ENCODE results near the gene TUT7.
"Not testable (repeated sequence)": the region's sequence is repeated elsewhere in the genome, so short reads cannot be mapped to it uniquely, and the experiment has no call there.

TUT7 gene

DNA sequence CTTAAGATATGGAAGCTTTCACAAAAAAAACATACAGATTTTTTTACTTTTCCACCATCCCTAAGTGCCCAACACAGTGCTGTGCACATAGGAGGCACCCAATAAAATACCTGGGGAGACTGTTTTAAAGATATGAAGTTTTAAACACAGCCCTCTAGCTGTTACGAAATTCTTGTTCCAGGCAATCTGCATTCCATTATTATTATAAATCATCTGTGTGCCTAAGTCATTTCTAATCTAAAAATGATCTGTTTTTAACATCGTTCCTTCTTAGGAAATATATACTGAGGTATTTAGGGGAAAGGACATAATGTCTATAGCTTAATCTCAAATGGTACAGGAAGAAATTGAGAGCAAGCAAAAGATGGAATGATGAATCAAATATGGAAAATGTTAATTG, 39.1 kb downstream of the TUT7 start:
- FAIRE-seq (no peak), DNase-seq (ENCODE audit: insufficient read length, low spot score) (no peak)
- no peak for TF ChIP-seq POLR2AphosphoS5 (IDR thresholded peaks at IDR 0.05; ENCODE audit: low read depth, low read length)
- no peak for TF ChIP-seq PAX5 (IDR thresholded peaks at IDR 0.05; ENCODE audit: insufficient read depth, low read length, severe bottlenecking)
- TF ChIP-seq SPI1 (IDR thresholded peaks at IDR 0.05; ENCODE audit: low read depth, low read length), result no peak
- TF ChIP-seq TAF1 (IDR thresholded peaks at IDR 0.05; ENCODE audit: low read depth, low read length), result no peak
- no peak for TF ChIP-seq POLR2A (IDR thresholded peaks at IDR 0.05; ENCODE audit: low read depth, low read length)
- TF ChIP-seq POU2F2 (IDR thresholded peaks at IDR 0.05; ENCODE audit: low read depth, low read length), result no peak

DNA sequence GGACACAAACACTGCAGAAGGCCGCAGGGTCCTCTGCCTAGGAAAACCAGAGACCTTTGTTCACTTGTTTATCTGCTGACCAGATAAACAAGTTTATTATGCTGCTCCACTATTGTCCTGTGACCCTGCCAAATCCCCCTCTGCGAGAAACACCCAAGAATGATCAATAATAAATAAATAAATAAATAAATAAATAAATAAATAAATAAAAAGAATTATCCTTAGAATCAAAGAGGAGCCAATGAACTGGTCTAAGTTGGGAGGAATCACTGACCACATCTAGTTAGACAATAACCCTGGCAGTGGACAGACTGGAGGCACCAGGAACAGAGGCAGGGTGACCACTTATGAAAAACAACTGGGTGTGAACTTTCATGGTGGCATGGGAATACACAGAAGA, 41.3 kb downstream of the TUT7 start:
- not testable (repeated sequence) for FAIRE-seq; DNase-seq (ENCODE audit: insufficient read length, low spot score)

DNA sequence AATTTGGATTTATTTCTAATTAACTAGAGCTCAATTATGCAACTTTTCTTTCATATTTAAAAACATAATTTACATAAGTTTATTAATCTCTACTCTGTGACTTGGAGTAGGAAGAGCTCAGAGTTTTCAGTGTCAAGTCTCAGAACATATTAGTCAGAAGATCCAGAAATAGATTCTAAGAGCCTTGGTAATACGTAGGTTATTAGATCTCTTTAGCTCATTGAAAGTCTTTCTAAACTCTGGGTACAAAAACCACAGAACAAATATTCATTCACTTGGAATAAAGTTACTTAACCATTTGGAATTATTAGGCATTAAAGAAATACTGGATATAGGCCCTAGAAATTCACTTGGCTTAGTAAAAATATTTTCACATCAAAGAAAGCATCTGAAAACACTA, 45.5 kb downstream of the TUT7 start:
- TF ChIP-seq POLR2A (IDR thresholded peaks at IDR 0.05; ENCODE audit: low read depth, low read length), result no peak
- TF ChIP-seq POLR2AphosphoS5 (IDR thresholded peaks at IDR 0.05; ENCODE audit: low read depth, low read length), result no peak
- TF ChIP-seq POU2F2 (IDR thresholded peaks at IDR 0.05; ENCODE audit: low read depth, low read length), result no peak
- TF ChIP-seq PAX5 (IDR thresholded peaks at IDR 0.05; ENCODE audit: insufficient read depth, low read length, severe bottlenecking), result no peak
- TF ChIP-seq TAF1 (IDR thresholded peaks at IDR 0.05; ENCODE audit: low read depth, low read length), result no peak
- no peak for TF ChIP-seq SPI1 (IDR thresholded peaks at IDR 0.05; ENCODE audit: low read depth, low read length)
- FAIRE-seq, result no peak
- DNase-seq (ENCODE audit: insufficient read length, low spot score), result no peak

DNA sequence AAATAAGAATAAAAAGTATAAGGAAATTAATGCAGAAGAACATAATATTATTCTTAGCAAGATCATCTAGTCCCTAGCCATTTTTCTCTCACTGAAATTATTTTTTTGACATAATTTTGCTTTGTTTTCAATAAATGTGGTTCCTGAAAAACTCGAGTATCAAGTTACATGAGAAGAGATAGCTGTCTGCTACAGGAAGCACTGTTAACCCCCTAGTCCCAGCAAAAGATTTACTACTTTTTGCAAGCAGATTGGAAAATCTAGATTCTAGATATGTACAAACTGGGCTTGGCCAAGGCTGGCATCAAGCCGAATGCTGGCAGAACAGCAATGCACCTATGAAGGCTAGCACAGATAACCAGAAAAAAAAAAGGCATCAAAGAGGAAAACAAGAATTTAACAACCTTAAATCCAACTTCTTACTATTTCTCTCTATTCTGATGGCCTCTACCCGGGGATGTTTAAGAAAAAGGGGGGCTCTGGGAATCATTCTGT, 49.9 kb downstream of the TUT7 start:
- TF ChIP-seq TAF1 (IDR thresholded peaks at IDR 0.05; ENCODE audit: low read depth, low read length) (no peak), SPI1 (IDR thresholded peaks at IDR 0.05; ENCODE audit: low read depth, low read length) (no peak), POU2F2 (IDR thresholded peaks at IDR 0.05; ENCODE audit: low read depth, low read length) (no peak), POLR2AphosphoS5 (IDR thresholded peaks at IDR 0.05; ENCODE audit: low read depth, low read length) (no peak)
- DNase-seq (ENCODE audit: insufficient read length, low spot score) (no peak), FAIRE-seq (no peak)

DNA sequence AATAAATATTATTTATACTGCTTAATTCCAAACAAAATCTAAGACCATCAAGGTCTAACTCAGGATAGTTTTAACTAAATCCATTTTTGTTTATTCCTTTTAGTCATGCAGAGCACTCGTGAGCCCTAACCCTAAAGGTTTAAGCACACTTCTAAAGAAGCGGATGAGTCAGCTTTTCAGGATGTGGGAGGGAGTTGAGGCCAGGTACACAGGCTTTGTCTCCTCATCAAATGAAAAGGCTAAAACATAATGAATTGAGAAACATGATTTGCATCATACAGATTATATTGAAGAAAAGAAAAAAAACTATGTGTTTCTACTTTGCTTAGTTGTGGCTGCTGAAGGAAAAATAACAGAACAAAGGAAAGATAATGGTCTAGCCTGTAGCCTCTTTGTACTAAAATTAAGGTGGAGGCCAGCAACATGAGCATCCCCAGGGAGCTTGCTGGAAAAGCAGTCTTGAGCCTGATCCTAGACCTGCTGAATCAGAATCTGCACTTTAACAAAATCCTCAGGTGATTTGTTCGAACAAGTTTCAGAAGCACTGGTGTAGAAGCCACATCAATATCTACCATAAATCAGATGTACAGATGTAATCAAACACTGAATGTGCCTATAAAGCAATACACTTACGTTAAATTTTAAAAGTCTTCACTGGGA, 50.8 kb downstream of the TUT7 start:
- DNase-seq (ENCODE audit: insufficient read length, low spot score) (no peak), FAIRE-seq (no peak)
- TF ChIP-seq POU2F2 (IDR thresholded peaks at IDR 0.05; ENCODE audit: low read depth, low read length) (no peak), POLR2A (IDR thresholded peaks at IDR 0.05; ENCODE audit: low read depth, low read length) (no peak)

DNA sequence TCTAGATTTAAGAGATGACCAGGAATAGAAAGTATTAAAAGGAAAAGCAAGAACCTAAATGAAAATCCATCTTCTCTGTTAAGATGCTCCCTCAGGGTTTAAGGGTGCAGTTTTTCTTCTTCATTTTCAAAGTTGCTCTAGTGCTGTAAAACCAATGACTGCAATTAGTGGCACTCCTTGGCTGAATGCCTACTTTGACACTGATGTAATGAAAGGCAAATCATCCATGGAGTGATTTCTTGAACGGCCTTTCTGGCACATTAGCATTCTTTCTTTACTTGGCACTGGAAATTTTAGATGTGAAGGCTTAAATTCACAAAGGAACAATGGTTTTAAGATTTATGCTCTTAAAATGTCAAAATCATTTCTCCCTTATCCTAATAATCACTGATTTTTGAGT, 52.5 kb downstream of the TUT7 start:
- FAIRE-seq (no peak), DNase-seq (ENCODE audit: insufficient read length, low spot score) (no peak)
- TF ChIP-seq POLR2AphosphoS5 (IDR thresholded peaks at IDR 0.05; ENCODE audit: low read depth, low read length) (no peak), SPI1 (IDR thresholded peaks at IDR 0.05; ENCODE audit: low read depth, low read length) (no peak), POLR2A (IDR thresholded peaks at IDR 0.05; ENCODE audit: low read depth, low read length) (no peak), PAX5 (IDR thresholded peaks at IDR 0.05; ENCODE audit: insufficient read depth, low read length, severe bottlenecking) (no peak), POU2F2 (IDR thresholded peaks at IDR 0.05; ENCODE audit: low read depth, low read length) (no peak), TAF1 (IDR thresholded peaks at IDR 0.05; ENCODE audit: low read depth, low read length) (no peak)

DNA sequence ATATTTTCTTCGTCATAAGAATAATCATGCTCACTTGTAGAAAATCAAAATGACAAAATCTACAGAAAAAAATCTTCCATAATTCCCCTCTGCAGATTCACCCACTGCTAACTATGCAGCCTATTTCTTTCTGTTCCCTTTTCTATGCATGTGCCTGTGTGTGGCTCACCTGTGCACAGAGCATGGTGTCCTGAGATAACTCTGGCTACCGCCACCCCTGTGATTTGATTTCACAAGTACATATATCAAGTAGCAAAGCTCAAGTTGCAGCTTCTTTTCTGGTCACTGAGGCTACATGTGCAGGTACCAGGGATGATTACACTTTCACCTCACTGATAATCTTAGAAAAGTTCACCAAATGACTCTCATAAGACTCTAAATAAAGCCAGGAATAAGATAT, 53.5 kb downstream of the TUT7 start:
- TF ChIP-seq TAF1 (IDR thresholded peaks at IDR 0.05; ENCODE audit: low read depth, low read length) (no peak), SPI1 (IDR thresholded peaks at IDR 0.05; ENCODE audit: low read depth, low read length) (no peak), POU2F2 (IDR thresholded peaks at IDR 0.05; ENCODE audit: low read depth, low read length) (no peak), POLR2AphosphoS5 (IDR thresholded peaks at IDR 0.05; ENCODE audit: low read depth, low read length) (no peak), POLR2A (IDR thresholded peaks at IDR 0.05; ENCODE audit: low read depth, low read length) (no peak), PAX5 (IDR thresholded peaks at IDR 0.05; ENCODE audit: insufficient read depth, low read length, severe bottlenecking) (no peak)
- no peak for DNase-seq (ENCODE audit: insufficient read length, low spot score)
- no peak for FAIRE-seq

DNA sequence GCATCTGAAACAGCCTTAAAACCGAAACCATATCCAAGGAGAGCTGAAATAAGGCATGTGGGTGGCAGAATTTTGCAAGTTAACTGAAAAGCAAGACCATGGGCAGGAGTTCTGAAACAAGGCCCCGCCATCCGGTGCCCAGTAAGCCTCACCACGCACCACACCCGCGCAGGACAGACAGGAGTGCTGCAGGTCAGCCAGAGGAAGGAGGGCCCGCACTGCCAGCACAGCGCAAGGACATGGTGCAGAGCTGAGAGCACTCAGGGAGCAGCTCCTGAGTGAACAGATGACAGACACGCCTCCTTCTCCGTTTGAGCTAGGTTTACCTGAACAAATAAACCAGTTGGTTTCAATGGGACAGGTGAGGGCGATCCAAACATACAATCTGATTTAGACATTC, 55.3 kb downstream of the TUT7 start:
- no peak for FAIRE-seq
- no peak for TF ChIP-seq SPI1 (IDR thresholded peaks at IDR 0.05; ENCODE audit: low read depth, low read length)
- TF ChIP-seq POLR2AphosphoS5 (IDR thresholded peaks at IDR 0.05; ENCODE audit: low read depth, low read length), result no peak
- TF ChIP-seq TAF1 (IDR thresholded peaks at IDR 0.05; ENCODE audit: low read depth, low read length), result no peak
- TF ChIP-seq PAX5 (IDR thresholded peaks at IDR 0.05; ENCODE audit: insufficient read depth, low read length, severe bottlenecking), result no peak
- no peak for TF ChIP-seq POLR2A (IDR thresholded peaks at IDR 0.05; ENCODE audit: low read depth, low read length)
- no peak for TF ChIP-seq POU2F2 (IDR thresholded peaks at IDR 0.05; ENCODE audit: low read depth, low read length)
- DNase-seq (ENCODE audit: insufficient read length, low spot score), result no peak

DNA sequence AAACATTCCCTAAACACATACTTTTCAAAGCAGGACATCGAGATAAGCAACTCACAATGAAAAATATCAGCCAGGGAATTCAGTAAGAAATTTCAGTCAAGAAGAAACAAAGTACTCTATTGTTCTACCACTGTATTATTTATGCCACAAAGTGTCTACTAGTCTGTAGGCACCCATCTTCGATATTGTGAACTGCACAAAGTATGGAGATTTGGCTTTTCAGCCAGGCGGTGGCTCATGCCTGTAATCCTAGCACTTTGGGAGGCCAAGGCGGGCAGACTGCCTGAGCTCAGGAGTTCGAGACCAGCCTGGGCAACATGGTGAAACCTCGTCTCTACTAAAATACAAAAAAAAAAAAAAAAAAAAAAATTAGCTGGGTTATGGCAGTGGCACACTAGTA, 63.9 kb downstream of the TUT7 start:
- not testable (repeated sequence) for FAIRE-seq; DNase-seq (ENCODE audit: insufficient read length, low spot score)

DNA sequence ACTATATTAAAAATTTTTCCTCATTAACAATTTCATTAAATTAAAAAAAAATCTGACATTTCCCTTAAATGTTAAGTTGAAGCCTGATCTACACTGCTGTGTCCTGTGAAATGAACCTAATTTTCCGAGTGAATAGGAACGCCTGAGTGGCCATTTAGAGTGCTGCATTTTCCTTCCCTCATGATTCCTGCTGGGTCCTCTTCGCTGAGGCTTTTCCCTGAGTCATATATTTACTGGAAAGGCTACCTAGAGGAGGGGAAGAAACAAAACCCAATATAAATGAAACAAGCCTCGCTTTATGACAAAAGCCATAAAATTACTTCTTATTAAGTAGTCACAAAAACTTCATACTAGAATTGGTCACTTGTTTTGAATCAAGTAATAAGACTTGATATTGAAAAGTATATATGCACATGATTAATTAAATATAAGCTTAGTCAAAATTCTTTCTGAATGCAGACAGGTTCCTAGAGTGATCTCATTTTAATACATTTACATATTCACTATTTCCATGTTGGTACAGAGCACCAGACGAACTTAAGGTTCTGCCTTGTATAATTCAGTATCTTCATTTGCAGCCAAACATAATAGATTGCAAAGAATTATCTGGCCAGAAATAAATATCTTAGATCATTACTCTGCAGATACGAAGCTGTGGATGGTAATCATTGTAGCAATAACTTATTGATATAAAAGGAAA, 65.6 kb downstream of the TUT7 start:
- DNase-seq (ENCODE audit: insufficient read length, low spot score), result no peak
- no peak for FAIRE-seq
- TF ChIP-seq POLR2AphosphoS5 (IDR thresholded peaks at IDR 0.05; ENCODE audit: low read depth, low read length) (no peak), TAF1 (IDR thresholded peaks at IDR 0.05; ENCODE audit: low read depth, low read length) (no peak), PAX5 (IDR thresholded peaks at IDR 0.05; ENCODE audit: insufficient read depth, low read length, severe bottlenecking) (no peak), SPI1 (IDR thresholded peaks at IDR 0.05; ENCODE audit: low read depth, low read length) (no peak), POU2F2 (IDR thresholded peaks at IDR 0.05; ENCODE audit: low read depth, low read length) (no peak)
